HL-60/S4 treated with phorbol 12-myristate 13-acetate at 8.2 ng/mL for 4 days and 3 days (cell line): ENCODE data around the gene TTYH1.
"Not testable (repeated sequence)": the region's sequence is repeated elsewhere in the genome, so short reads cannot be mapped to it uniquely, and the experiment has no call there.

Source experiments
- in situ Hi-C: fragments of 300-500 bp; cut with MboI; formaldehyde crosslinking; loops from 2 replicates; pipeline ENCODE4 v1.15.0; 2022; ENCODE audit warnings: low sequenced_read_pairs

Gene TTYH1

DNA sequence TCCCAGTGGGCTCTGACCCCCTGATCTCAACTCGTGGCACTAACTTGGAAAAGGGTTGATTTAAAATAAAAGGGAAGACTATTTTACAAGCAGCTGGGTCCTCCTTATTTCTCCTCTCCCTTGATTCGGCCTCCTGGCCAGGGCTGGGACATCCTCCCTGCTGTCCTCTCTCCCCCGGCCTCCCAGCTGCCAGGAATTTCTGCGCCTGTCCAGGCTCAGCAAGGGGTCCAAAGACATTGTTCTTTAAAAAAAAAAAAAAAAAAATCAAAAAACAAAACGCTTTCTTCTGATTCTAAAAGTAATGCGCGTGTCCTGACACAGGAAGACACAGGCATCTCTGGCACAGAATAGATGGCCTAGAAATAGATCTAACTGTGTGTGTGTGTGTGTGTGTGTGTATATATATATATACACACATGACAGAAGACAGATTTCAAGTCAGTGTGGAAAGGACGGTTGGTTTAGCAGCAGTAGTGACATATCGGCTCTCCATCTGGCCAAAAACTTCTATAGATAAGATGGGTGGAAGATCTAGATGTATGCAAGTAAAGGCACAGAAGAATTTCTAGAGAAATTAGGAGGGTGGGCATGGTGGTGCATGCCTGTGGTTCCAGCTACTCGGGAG lies 21.5 kb downstream of the TTYH1 start:
- in situ Hi-C loops, result no loop called here

GRCh38 chr19:54439174-54439851 lies 24.0 kb downstream of the TTYH1 start:
- in situ Hi-C loops, result no loop called here

DNA sequence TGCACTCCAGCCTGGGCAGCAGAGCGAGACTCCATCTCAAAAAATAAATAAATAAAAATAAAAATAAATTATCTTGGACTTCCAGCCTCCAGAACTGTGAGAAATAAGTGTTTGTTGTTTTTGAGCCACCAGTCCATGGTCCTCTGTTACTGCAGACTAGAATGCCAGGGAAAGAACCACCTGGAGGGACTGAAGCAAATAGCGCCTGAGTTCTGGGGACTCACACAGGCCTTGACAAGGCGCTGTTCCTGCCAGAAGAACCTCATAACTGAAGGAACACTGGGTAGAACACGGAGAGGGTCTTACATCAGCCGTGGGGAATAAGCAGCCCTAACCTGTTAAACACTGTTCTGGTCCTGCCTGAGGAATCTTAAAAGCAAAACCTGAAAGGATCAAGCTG lies 25.4 kb downstream of the TTYH1 start:
- in situ Hi-C loops, result no loop called here

DNA sequence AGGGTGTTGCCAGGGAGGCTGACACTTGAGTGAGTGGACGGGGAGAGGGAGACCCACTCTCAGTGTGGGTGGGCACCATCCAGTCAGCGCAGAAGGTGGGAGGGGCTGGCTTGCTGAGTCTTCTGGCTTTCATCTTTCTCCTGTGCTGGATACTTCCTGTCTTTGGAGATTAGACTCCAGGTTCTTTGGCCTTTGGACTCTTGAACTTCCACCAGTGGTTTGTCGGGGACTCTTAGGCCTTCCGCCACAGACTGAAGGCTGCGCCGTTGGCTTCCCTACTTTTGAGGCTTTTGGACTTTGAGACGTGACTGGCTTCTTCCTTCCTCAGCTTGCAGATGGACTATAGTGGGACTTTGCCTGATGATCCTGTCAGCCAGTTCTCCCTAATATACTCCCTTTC lies 29.5 kb downstream of the TTYH1 start:
- in situ Hi-C loops, result no loop called here

GRCh38 chr19:54446349-54446748 lies 31.1 kb downstream of the TTYH1 start:
- in situ Hi-C loops, result not testable (repeated sequence)

GRCh38 chr19:54448040-54448773 lies 32.9 kb downstream of the TTYH1 start:
- in situ Hi-C loops, result no loop called here

GRCh38 chr19:54448774-54449700 lies 33.8 kb downstream of the TTYH1 start, which contains the start of gene LENG8:
TSS of gene LENG8 (plus strand) at chr19:54449199. CDS start at chr19:54451345, 2,146 bp downstream.
- in situ Hi-C loops, result no loop called here

DNA sequence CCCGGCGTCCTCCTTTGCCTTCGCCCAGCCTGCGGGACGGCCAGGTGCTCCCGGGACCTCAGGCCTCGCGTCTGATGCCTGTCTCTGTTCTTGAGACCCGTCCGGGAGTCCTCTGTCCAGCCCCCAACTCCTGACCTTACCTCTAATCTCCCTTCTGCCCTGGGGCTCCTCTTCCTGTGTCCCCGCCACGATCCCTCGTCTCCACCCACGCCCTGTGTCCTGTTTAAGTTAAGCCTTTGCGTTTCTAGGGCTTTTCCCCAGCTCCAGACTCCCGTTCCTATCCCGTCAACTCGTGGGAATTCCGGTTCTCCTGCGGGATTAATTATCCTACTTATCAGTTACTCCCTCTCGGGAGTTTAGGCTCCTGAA lies 34.4 kb downstream of the TTYH1 start:
- in situ Hi-C loops, result no loop called here

GRCh38 chr19:54451331-54451871 lies 36.1 kb downstream of the TTYH1 start:
- in situ Hi-C loops, result no loop called here

DNA sequence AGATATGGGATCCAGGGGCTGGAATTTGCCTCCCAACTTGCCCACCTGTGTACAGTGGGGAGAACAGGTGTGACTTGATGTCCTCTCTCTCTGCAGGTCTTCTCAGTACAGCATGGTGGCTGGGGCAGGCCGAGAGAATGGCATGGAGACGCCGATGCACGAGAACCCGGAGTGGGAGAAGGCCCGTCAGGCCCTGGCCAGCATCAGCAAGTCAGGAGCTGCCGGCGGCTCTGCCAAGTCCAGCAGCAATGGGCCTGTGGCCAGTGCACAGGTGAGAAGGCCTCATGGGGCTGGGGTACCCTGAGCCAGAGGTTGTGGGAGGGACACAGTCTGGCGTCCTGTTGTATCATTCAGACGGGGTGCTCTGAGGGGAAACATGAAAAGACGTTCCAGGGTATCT lies 36.7 kb downstream of the TTYH1 start:
- in situ Hi-C loops, result no loop called here

DNA sequence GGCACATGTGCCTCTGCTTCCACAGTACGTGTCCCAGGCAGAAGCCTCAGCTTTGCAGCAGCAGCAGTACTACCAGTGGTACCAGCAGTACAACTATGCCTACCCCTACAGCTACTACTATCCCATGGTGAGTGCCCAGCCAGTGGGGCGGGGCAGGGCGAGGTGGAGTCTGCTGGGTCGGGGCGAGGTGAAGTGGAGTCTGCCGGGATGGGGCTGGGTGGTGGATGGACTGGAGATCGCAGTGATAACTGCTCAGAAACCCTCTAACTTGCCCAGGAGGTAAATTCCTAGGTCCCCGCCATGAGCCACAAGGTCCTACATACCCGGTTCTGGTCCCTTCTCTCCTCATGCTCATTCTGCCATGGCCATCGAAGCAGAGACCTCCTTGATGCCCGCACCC lies 37.4 kb downstream of the TTYH1 start:
- in situ Hi-C loops, result no loop called here

GRCh38 chr19:54453921-54454780 lies 38.9 kb downstream of the TTYH1 start:
- in situ Hi-C loops, result no loop called here

- in situ Hi-C loops, result no loop called here
Observed at GRCh38 chr19:54454781-54455675, 39.8 kb downstream of the TTYH1 start.

- in situ Hi-C loops, result no loop called here
Observed at GRCh38 chr19:54455786-54456422, 40.6 kb downstream of the TTYH1 start.

- in situ Hi-C loops, result no loop called here
Observed at GRCh38 chr19:54456423-54457373, 41.4 kb downstream of the TTYH1 start.

GRCh38 chr19:54457773-54458647 lies 42.7 kb downstream of the TTYH1 start:
- in situ Hi-C loops, result no loop called here
